GM21529 (cell line): Measurements from ENCODE around the gene ABRACL.
"Not testable (repeated sequence)": the region's sequence is repeated elsewhere in the genome, so short reads cannot be mapped to it uniquely, and the experiment has no call there.

ENCODE experiments used
- ATAC-seq: cut with Tn5 transposase; IDR thresholded peaks from one replicate; pipeline ENCODE4 v1.9.1; 2021; ENCODE audit not compliant: unreplicated experiment

The ABRACL gene

GRCh38 chr6:139028658-139029469 lies at the start of gene ABRACL:
TSS of gene ABRACL (plus strand) at chr6:139028745. CDS start at chr6:139034161, 5,416 bp downstream.
- peak; percentile 60 for ATAC-seq

DNA sequence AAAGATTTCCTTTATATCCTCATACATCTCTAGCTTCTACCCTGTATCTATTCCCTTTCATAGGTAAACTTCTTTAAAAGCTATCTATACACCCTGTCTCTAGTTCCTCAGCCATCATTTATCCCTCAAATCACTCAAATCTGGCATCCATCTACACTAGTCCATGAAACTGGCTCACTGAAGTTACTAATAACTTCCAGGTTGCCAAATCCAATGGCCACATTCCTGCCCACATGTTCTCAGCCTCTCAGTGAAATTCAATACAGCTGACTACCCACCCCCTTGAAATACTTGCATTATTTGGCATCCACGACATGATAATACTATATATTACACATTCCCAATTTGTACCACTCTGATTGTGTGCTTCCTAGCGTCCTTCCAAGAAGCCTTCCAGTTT lies 49.2 kb upstream of the ABRACL start:
- no peak for ATAC-seq

GRCh38 chr6:138979813-138980668 lies 48.5 kb upstream of the ABRACL start:
- ATAC-seq, result peak; percentile 67

GRCh38 chr6:138981416-138981815 lies 47.1 kb upstream of the ABRACL start:
- ATAC-seq, result no peak

GRCh38 chr6:138986578-138986977 lies 42.0 kb upstream of the ABRACL start:
- no peak for ATAC-seq

GRCh38 chr6:138987080-138987642 lies 41.4 kb upstream of the ABRACL start:
- ATAC-seq, result no peak

GRCh38 chr6:138987643-138988468 lies 40.7 kb upstream of the ABRACL start, which contains the start of gene REPS1:
TSS of gene REPS1 (minus strand) at chr6:138988253. CDS start at chr6:138987682, 571 bp downstream.
- peak; percentile 91 for ATAC-seq

GRCh38 chr6:138988469-138988834 lies 40.1 kb upstream of the ABRACL start:
- peak; percentile 6 for ATAC-seq

DNA sequence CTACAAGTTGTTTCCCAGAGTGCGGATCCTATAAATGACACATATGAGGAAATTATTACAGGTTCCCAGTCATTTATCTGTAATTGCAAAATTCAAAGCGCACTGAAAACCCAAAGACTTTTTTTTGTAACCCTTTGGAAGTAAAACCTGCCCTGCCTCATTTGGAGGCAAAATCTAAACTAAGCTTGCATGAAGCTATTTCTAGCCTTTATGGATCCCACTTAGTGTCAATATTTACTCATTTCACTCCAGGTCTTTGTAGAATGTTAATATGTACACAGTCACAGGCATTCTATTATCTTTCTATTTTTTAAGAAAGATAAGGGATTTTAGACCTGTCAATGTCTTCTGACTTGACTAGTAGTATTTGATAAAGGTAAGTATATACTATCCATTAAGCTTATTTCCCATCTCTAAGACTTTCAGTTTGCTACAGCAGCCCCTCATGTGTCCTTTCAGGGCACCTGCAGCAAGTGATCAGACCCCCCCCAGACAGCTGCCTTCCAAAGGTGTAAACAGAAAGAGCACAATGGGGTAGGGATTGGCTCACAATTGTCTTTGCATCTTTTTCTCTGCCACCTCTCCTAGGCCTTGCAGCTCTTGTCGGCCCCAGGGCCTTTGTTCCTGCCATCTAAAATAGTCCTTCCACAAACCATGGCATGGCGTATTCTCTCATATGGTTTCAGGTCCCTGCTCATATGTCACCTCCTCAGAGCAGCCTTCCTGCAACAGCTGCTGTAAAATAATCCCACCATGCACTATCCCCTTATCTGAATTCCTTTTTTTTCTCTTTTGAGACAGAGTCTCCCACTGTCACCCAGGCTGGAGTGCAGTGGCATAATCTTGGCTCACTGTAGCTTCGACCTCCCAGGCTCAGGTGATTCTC lies 39.2 kb upstream of the ABRACL start:
- no peak for ATAC-seq

GRCh38 chr6:138991206-138991605 lies 37.3 kb upstream of the ABRACL start:
- no peak for ATAC-seq

GRCh38 chr6:138992965-138993364 lies 35.6 kb upstream of the ABRACL start:
- ATAC-seq, result not testable (repeated sequence)

GRCh38 chr6:138993410-138993809 lies 35.1 kb upstream of the ABRACL start:
- ATAC-seq, result not testable (repeated sequence)

DNA sequence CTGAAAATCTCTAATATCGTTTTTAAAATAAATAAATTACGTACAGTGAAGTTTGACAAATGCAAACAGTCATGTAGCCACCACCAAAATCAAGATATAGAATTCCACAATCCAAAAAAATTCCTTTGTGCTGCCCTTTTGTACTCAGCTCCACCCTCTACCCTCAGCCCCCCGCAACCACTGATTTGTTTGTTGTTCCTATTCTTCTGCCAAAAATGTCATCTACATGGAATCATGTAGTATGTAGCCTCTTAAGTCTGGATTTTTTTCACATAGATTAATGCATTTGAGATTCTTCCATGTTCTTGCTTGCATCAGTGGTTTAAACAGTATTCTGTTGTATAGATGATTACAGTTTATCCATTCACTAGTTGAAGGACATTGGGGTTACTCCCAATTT lies 32.0 kb upstream of the ABRACL start:
- no peak for ATAC-seq

- ATAC-seq, result no peak
Observed at GRCh38 chr6:138997136-138997535, 31.4 kb upstream of the ABRACL start.

DNA sequence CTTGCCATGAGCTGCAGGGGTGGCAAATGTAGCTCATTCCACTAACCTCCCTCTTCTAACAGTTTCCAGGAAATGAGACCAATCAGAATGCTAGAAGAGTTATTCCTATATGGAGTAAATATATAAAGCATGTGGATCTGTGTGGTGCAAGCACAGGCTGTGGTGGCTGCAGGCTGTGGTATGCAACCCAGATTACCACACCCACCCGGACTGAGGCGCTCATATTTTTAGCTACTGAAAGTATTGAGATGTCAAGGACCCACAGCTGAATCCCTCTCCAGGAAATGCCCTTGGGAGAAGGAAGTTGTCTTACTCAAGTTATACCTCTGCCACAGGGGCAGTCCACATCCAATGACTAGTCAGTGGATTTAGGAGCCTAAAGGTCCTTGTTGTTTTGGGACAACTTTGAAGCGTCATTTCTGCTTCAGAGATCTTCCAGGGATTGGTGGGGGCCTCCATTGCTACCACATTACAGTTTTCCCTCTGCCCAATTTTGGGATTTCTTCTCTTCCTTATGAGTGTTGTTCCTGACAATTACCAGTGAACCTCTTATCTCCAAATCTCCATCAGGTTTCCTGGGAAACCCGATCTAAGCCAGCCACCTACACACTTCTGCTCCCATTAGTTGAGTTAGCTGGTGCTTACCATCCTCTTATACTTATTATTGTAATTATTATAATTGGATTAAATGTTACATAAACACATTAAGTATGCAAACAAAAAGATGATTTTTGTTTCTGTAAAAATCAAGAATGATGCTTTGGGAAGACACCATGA lies 28.4 kb upstream of the ABRACL start:
- no peak for ATAC-seq

- no peak for ATAC-seq
Observed at GRCh38 chr6:139003751-139004150, 24.8 kb upstream of the ABRACL start.

- no peak for ATAC-seq
Observed at GRCh38 chr6:139006477-139006876, 22.1 kb upstream of the ABRACL start.

DNA sequence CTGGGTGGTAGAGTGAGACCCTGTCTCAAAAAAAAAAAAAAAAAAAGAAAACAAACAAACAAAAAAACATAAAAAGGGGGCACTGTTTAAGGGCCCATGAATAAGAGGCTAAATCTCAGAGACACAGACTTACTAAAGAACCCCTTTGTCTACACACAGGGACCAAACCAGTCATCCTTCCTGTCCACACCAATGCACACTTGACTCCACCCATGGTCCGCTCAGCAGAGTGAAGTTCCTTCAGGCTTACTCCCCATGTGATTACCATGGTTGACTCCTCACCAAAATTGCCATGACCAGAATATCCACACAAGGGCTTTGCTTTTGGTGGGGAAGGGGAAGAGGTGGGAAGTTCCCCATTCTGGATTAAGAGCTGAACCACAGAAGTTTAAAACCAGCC lies 21.1 kb upstream of the ABRACL start:
- no peak for ATAC-seq

- no peak for ATAC-seq
Observed at GRCh38 chr6:139008117-139008516, 20.4 kb upstream of the ABRACL start.
